HepG2 (cell line): ENCODE data around the gene GGT7. TPM values are rescaled to one million over a fixed set of nuclear protein-coding genes. Genes with fewer than 3 reads are reported as not detected.

ENCODE experiments used
- ATAC-seq: fragments of 200-7000 bp; cut with Tn5 transposase; 3 replicates; pipeline ENCODE4 v1.9.1; 2020; ENCODE audit warnings: mild to moderate bottlenecking, moderate library complexity
- BruUV-seq: library from RNA; stranded (reverse); fragments of 400-500 nt; replicated peaks from 2 replicates; lab custom pipeline; 2021; lab: Mats Ljungman, UMichigan
- CTCF ChIA-PET: fragments of 300-600 bp; formaldehyde crosslinking; extraction: SDS; loops from one replicate; lab custom pipeline; 2021; ENCODE audit warnings: low total read pairs, inconsistent platforms, low intra/inter-chr PET ratio; lab: Yijun Ruan, JAX
- POLR2A ChIA-PET: fragments of 350-600 bp; sonication (Branson Sonifier 250); formaldehyde crosslinking; loops from one replicate; lab custom pipeline; 2020; ENCODE audit warnings: antibody characterized with exemption, inconsistent platforms; lab: Yijun Ruan, JAX
- DNase-seq: peaks from one replicate; pipeline ENCODE4 v3.0.0-alpha.2; 2015; ENCODE audit warnings: low spot score
- FAIRE-seq: peaks from 3 replicates; lab custom pipeline; 2011; peaks lifted over from hg19 to GRCh38; lab: Jason Lieb, UNC
- H2AFZ ChIP-seq: one replicate; pipeline ENCODE4 v1.6.1; 2011; ENCODE audit warnings: low read length, inconsistent platforms
- H3K27ac ChIP-seq: fragments of 300-600 bp; 3 replicates; pipeline ENCODE4 v1.8.0; 2011; ENCODE audit warnings: mixed run types, mild to moderate bottlenecking, mixed read lengths, low read length, inconsistent platforms; ENCODE audit not compliant: insufficient read depth; ENCODE audit errors: extremely low read length
- H3K27me3 ChIP-seq, 2 experiments: fragments of 200-600 bp in 1 of 2; 2 replicates in 1 of 2; 3 replicates in 1 of 2; pipeline versions ENCODE4 v1.6.0 to v1.8.0; 2011; ENCODE audit warnings: low read length in 2 of 2, mild to moderate bottlenecking in 2 of 2, moderate library complexity in 2 of 2, inconsistent platforms in 1 of 2; ENCODE audit not compliant: insufficient read depth in 2 of 2, control insufficient read depth in 1 of 2
- H3K36me3 ChIP-seq, 2 experiments: fragments of 200-600 bp in 1 of 2; replicated peaks in 1 of 2; 2 replicates in 1 of 2; 3 replicates in 1 of 2; pipeline versions ENCODE4 v1.5.1 to v1.8.0; 2011; ENCODE audit warnings: low read length in 2 of 2, inconsistent platforms in 1 of 2; ENCODE audit not compliant: insufficient read depth in 2 of 2, control insufficient read depth in 1 of 2
- H3K4me1 ChIP-seq: 2 replicates; pipeline ENCODE4 v1.5.1; 2012; ENCODE audit warnings: low read length, inconsistent platforms; ENCODE audit not compliant: insufficient read depth
- H3K4me2 ChIP-seq: 2 replicates; pipeline ENCODE4 v1.6.0; 2011; ENCODE audit warnings: low read depth, low read length, inconsistent platforms
- H3K4me3 ChIP-seq, 3 experiments: fragments of 200-600 bp in 1 of 3; sonication (generic), shearing (Covaris generic) in 1 of 3; replicated peaks in 1 of 3; 2 replicates each; pipeline ENCODE4 v1.5.1; 2011 to 2016; ENCODE audit warnings: low read length in 3 of 3, inconsistent platforms in 2 of 3, low read depth in 2 of 3, mild to moderate bottlenecking in 2 of 3, control low read depth in 1 of 3, mixed read lengths in 1 of 3; ENCODE audit not compliant: insufficient read depth in 1 of 3
- H3K79me2 ChIP-seq: one replicate; pipeline ENCODE4 v1.6.1; 2011; ENCODE audit warnings: low read length, inconsistent platforms; ENCODE audit not compliant: insufficient read depth
- H3K9ac ChIP-seq: 2 replicates; pipeline ENCODE4 v1.6.0; 2011; ENCODE audit warnings: mild to moderate bottlenecking, low read depth, low read length, inconsistent platforms; ENCODE audit not compliant: insufficient read depth
- H3K9me3 ChIP-seq: 2 replicates; pipeline ENCODE4 v1.5.1; 2012; ENCODE audit warnings: mild to moderate bottlenecking, low read length
- H4K20me1 ChIP-seq: 2 replicates; pipeline ENCODE4 v1.6.0; 2011; ENCODE audit warnings: inconsistent platforms, mild to moderate bottlenecking, low read length, moderate library complexity; ENCODE audit not compliant: insufficient read depth
- ASH2L ChIP-seq: fragments of 300-600, 200-600 bp; sonication (generic); IDR thresholded peaks from 2 replicates; pipeline ENCODE4 v1.7.0; 2017; ENCODE audit warnings: low read depth, mild to moderate bottlenecking, moderate library complexity, mixed read lengths, low read length; ENCODE audit not compliant: insufficient read length
- HDAC2 ChIP-seq: sonication (generic); formaldehyde crosslinking; IDR thresholded peaks from 2 replicates; pipeline ENCODE4 v1.4.0; 2020; ENCODE audit warnings: missing genetic modification reagents
- HOXD1 ChIP-seq: sonication (generic); formaldehyde crosslinking; IDR thresholded peaks from 2 replicates; pipeline ENCODE4 v1.5.0; 2020; ENCODE audit warnings: missing genetic modification reagents
- ISX ChIP-seq: sonication (generic); formaldehyde crosslinking; conservative IDR thresholded peaks from 2 replicates; pipeline ENCODE4 v1.5.0; 2020; ENCODE audit warnings: missing genetic modification reagents
- KLF6 ChIP-seq: IDR thresholded peaks from 2 replicates; pipeline ENCODE4 v1.8.0; 2016; ENCODE audit warnings: missing biosample characterization, missing genetic modification reagents
- MEF2D ChIP-seq: sonication (generic); formaldehyde crosslinking; IDR thresholded peaks from 2 replicates; pipeline ENCODE4 v1.5.1; 2020; ENCODE audit warnings: mild to moderate bottlenecking, missing genetic modification reagents
- PHB2 ChIP-seq: fragments of 450-650 bp; IDR thresholded peaks from 2 replicates; pipeline ENCODE4 v1.6.1; 2018; ENCODE audit not compliant: partially characterized antibody
- RAD21 ChIP-seq: fragments of 450-650 bp; formaldehyde crosslinking; IDR thresholded peaks from 2 replicates; pipeline ENCODE4 v1.5.0; 2020; ENCODE audit warnings: mild to moderate bottlenecking
- SRY ChIP-seq: sonication (generic); formaldehyde crosslinking; IDR thresholded peaks from 2 replicates; pipeline ENCODE4 v1.8.0; 2022; ENCODE audit warnings: mild to moderate bottlenecking, missing genetic modification reagents
- STAG1 ChIP-seq: sonication (generic); formaldehyde crosslinking; IDR thresholded peaks from 2 replicates; pipeline ENCODE4 v1.4.0; 2020; ENCODE audit warnings: missing genetic modification reagents
- TEAD3 ChIP-seq: optimal IDR thresholded peaks from 2 replicates; pipeline ENCODE3; 2016; ENCODE audit warnings: borderline replicate concordance
- ZFP36 ChIP-seq: fragments of 150-350 bp; IDR thresholded peaks from 2 replicates; pipeline ENCODE4 v1.6.1; 2018; ENCODE audit warnings: borderline replicate concordance, low read length, low read depth; ENCODE audit not compliant: partially characterized antibody
- ZMYM4 ChIP-seq: sonication (generic); formaldehyde crosslinking; IDR thresholded peaks from 2 replicates; pipeline ENCODE4 v1.8.1; 2023; ENCODE audit warnings: mild to moderate bottlenecking, missing genetic modification reagents
- ZNF225 ChIP-seq: sonication (generic); formaldehyde crosslinking; IDR thresholded peaks from 2 replicates; pipeline ENCODE4 v1.4.0; 2020; ENCODE audit warnings: mild to moderate bottlenecking, missing genetic modification reagents
- ZNF296 ChIP-seq: sonication (generic); formaldehyde crosslinking; conservative IDR thresholded peaks from 2 replicates; pipeline ENCODE4 v1.5.0; 2020; ENCODE audit warnings: mild to moderate bottlenecking, missing genetic modification reagents
- ZNF773 ChIP-seq: sonication (generic); formaldehyde crosslinking; IDR thresholded peaks from 2 replicates; pipeline ENCODE4 v1.4.0; 2020; ENCODE audit warnings: missing genetic modification reagents, borderline replicate concordance
- WGBS: methylation state at CpG from one replicate; pipeline ENCODE4 v1.1.6; 2017; ENCODE audit warnings: low lambda C conversion rate; 5-methylcytosine and 5-hydroxymethylcytosine counted together
- in situ Hi-C: cut with HindIII; loops from 2 replicates; pipeline ENCODE4 v1.10.0; 2017; ENCODE audit warnings: low pct_unique_long_range_greater_than_20kb; ENCODE audit not compliant: extremely low pct_ligation_motif_present
- intact Hi-C: fragments of 100-400 bp; cut with micrococcal nuclease; formaldehyde crosslinking; loops from one replicate; pipeline ENCODE4 v1.10.0; 2022; ENCODE audit not compliant: unreplicated experiment
- polyA plus RNA-seq, 8 experiments: library from polyadenylated mRNA; depleted of rRNA in 3 of 8; stranded (reverse) in 7 of 8; unstranded in 1 of 8; fragments of >200 nt; fragmentation: Illumina TruSeq in 4 of 8; extraction: Trizol in 4 of 8; gene quantifications; 2 replicates each; pipeline versions ENCODE4 v1.2.1 to v1.2.3, GENCODE V29; 2011 to 2016; ENCODE audit warnings: low read depth in 4 of 8, missing spikeins in 1 of 8, mixed read lengths in 1 of 8; ENCODE audit not compliant: insufficient read depth in 1 of 8
- total RNA-seq, 5 experiments: library from RNA; depleted of rRNA; stranded (reverse); fragments of >200 nt; fragmentation: Illumina TruSeq; extraction: Trizol; gene quantifications; 2 replicates each; pipeline ENCODE4 v1.2.3, GENCODE V29; 2016; ENCODE audit warnings: low read depth in 1 of 5
- TF ChIP-seq, protein P1 (sequence below): sonication (generic); formaldehyde crosslinking; IDR thresholded peaks from 2 replicates; pipeline ENCODE4; 2020; ENCODE audit warnings: missing genetic modification reagents, mild to moderate bottlenecking, borderline replicate concordance
- TF ChIP-seq, protein P2 (sequence below): sonication (generic); formaldehyde crosslinking; IDR thresholded peaks from 2 replicates; pipeline ENCODE4 v1.5.0; 2020; ENCODE audit warnings: missing genetic modification reagents
- TF ChIP-seq, protein P3 (sequence below): sonication (generic); formaldehyde crosslinking; conservative IDR thresholded peaks from 2 replicates; pipeline ENCODE4 v1.8.0; 2022; ENCODE audit warnings: missing genetic modification reagents

Gene GGT7
- total and polyA plus RNA-seq, 2 of the 13 experiments (the other 11 are each of a cell fraction or from before 2014, with no cell fraction given) = 6.6 to 23.0 TPM

DNA sequence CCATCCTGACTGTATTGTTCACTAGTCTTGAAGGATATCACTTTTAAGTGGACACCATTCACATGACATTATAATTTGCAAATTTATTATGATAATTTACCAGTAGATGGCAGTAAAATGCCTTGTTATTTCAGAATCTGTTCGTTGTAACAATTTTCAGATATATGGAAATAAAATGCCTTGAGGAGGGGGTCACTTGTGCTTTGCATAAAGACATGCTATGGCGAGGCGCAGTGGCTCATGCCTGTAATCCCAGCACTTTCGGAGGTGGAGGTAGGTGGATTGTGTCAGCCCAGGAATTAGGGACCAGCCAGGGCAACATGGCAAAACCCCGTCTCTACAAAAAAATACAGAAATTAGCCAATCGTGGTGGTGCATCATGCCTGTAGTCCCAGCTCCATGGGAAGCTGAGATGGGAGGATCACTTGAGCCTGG, 38.2 kb downstream of the GGT7 start:
- Histone ChIP-seq H3K27me3 (no peaks in the 10 kb centered on the region), H3K4me3 (peak overlapping the region in 1 of 3 experiments; percentile 1; a peak in 1 of 6 replicates), H3K9ac (no peak overlapping the region), H3K9me3 (no peaks in the 10 kb centered on the region), H4K20me1 (no peaks in the 10 kb centered on the region), H3K4me1 (peaks cover 6% of the 10 kb centered on the region), H3K79me2 (no peaks in the 10 kb centered on the region), H3K36me3 (no peaks in the 10 kb centered on the region), H2AFZ (no peak overlapping the region), H3K27ac (no peak overlapping the region), H3K4me2 (peak overlapping the region; percentile 64)
- ATAC-seq (peak; percentile 62), FAIRE-seq (peak; percentile 57), DNase-seq (peak; percentile 47)
- intact Hi-C loops = loop anchor here (1.0 to 10.0 kb wide), 3 partner anchors 126 to 435 kb away; no protein-coding TSS in a partner anchor
- 10% methylated on average over 6 of the region's 6 CpGs for WGBS
- ChIA-PET POLR2A (no interaction called here), CTCF (interaction anchor here (1.3 to 2.8 kb wide), 4 partner anchors 122 to 435 kb away, joined by 5 to 13 read pairs (median 10); partner anchors contain the start of genes GSS and MYH7B)
- no TSS peak for BruUV-seq
- in situ Hi-C loops = no loop called here
- TF ChIP-seq STAG1 (CRISPR knock-in tag) (peak; percentile 79), KLF6 (CRISPR knock-in tag) (no peak), ASH2L (peak; percentile 30), ZNF296 (CRISPR knock-in tag) (no peak), HOXD1 (CRISPR knock-in tag) (no peak), ZNF225 (CRISPR knock-in tag) (no peak), SRY (no peak), ZFP36 (no peak), MEF2D (CRISPR knock-in tag) (no peak), RAD21 (CRISPR knock-in tag) (peak; percentile 61; the same call in 1 of the 2 replicates), ZNF773 (no peak), TEAD3 (CRISPR knock-in tag) (peak; percentile 34), ISX (CRISPR knock-in tag) (no peak), PHB2 (no peak), HDAC2 (CRISPR knock-in tag) (no peak), ZMYM4 (no peak)
- TF ChIP-seq, protein P1, sequence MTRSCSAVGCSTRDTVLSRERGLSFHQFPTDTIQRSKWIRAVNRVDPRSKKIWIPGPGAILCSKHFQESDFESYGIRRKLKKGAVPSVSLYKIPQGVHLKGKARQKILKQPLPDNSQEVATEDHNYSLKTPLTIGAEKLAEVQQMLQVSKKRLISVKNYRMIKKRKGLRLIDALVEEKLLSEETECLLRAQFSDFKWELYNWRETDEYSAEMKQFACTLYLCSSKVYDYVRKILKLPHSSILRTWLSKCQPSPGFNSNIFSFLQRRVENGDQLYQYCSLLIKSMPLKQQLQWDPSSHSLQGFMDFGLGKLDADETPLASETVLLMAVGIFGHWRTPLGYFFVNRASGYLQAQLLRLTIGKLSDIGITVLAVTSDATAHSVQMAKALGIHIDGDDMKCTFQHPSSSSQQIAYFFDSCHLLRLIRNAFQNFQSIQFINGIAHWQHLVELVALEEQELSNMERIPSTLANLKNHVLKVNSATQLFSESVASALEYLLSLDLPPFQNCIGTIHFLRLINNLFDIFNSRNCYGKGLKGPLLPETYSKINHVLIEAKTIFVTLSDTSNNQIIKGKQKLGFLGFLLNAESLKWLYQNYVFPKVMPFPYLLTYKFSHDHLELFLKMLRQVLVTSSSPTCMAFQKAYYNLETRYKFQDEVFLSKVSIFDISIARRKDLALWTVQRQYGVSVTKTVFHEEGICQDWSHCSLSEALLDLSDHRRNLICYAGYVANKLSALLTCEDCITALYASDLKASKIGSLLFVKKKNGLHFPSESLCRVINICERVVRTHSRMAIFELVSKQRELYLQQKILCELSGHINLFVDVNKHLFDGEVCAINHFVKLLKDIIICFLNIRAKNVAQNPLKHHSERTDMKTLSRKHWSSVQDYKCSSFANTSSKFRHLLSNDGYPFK (CRISPR knock-in tag) = 0 out of 2 replicates have a peak, but pooled peaks have one; percentile 27
- TF ChIP-seq, protein P2, sequence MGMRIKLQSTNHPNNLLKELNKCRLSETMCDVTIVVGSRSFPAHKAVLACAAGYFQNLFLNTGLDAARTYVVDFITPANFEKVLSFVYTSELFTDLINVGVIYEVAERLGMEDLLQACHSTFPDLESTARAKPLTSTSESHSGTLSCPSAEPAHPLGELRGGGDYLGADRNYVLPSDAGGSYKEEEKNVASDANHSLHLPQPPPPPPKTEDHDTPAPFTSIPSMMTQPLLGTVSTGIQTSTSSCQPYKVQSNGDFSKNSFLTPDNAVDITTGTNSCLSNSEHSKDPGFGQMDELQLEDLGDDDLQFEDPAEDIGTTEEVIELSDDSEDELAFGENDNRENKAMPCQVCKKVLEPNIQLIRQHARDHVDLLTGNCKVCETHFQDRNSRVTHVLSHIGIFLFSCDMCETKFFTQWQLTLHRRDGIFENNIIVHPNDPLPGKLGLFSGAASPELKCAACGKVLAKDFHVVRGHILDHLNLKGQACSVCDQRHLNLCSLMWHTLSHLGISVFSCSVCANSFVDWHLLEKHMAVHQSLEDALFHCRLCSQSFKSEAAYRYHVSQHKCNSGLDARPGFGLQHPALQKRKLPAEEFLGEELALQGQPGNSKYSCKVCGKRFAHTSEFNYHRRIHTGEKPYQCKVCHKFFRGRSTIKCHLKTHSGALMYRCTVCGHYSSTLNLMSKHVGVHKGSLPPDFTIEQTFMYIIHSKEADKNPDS (CRISPR knock-in tag) = 0 out of 2 replicates have a peak, but pooled peaks have one; percentile 51
- TF ChIP-seq, protein P3, sequence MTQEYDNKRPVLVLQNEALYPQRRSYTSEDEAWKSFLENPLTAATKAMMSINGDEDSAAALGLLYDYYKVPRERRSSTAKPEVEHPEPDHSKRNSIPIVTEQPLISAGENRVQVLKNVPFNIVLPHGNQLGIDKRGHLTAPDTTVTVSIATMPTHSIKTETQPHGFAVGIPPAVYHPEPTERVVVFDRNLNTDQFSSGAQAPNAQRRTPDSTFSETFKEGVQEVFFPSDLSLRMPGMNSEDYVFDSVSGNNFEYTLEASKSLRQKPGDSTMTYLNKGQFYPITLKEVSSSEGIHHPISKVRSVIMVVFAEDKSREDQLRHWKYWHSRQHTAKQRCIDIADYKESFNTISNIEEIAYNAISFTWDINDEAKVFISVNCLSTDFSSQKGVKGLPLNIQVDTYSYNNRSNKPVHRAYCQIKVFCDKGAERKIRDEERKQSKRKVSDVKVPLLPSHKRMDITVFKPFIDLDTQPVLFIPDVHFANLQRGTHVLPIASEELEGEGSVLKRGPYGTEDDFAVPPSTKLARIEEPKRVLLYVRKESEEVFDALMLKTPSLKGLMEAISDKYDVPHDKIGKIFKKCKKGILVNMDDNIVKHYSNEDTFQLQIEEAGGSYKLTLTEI = no peak
